Erythroblast (primary cell): Measurements from ENCODE around the gene SSBP2.

Experiments used
- GATA1 ChIP-seq: IDR thresholded peaks from 2 replicates; pipeline ENCODE4 v1.6.1; 2011; ENCODE audit warnings: low read depth, mild to moderate bottlenecking, control low read depth, low read length, moderate library complexity
- POLR2A ChIP-seq: IDR thresholded peaks from 2 replicates; pipeline ENCODE4 v1.6.1; 2011; ENCODE audit warnings: mild to moderate bottlenecking, low read length

DNA sequence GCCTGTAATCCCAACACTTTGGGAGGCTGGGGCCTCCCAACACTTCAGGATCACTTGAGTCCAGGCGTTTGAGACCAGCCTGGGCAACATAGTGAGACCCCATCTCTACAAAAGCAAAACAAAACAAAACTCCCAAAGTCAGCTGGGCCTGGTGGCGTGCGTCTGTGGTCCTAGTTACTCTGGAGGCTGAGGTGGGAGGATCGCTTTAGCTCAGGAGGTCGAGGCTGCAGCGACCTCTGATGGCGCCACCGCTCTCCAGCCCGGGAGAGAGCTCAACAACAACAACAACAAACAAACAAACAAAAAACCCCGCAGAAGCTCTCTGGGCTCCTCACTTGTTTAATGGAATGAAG is 357.5 kb downstream of the SSBP2 start:
- TF ChIP-seq POLR2A (no peak), GATA1 (no peak)
